Transverse colon (tissue), 4 donors: ENCODE results near the gene TOR4A.

Experiments used
- EP300 ChIP-seq: sonication (generic); formaldehyde crosslinking; IDR thresholded peaks from one replicate; pipeline ENCODE4 v1.6.1; 2017; ENCODE audit warnings: antibody characterized with exemption, low read depth
- POLR2A ChIP-seq: fragments of 450-650 bp; IDR thresholded peaks from one replicate; pipeline ENCODE4 v1.6.1; 2016; ENCODE audit warnings: antibody characterized with exemption, mild to moderate bottlenecking, moderate library complexity
- POLR2AphosphoS5 ChIP-seq, 3 donors: sonication (generic); formaldehyde crosslinking; IDR thresholded peaks; one replicate each; pipeline ENCODE4 v1.6.1; 2016; ENCODE audit warnings: antibody characterized with exemption in 3 of 3
- TF ChIP-seq, protein P1 (sequence below), 5 experiments: fragments of 200-600 bp in 3 of 5; fragments of 450-650 bp in 2 of 5; sonication (generic) in 3 of 5; IDR thresholded peaks; 1 replicate in 2 of 5; 2 replicates in 3 of 5; pipeline ENCODE4 v1.5.1; 2016 to 2017; ENCODE audit warnings: antibody characterized with exemption in 5 of 5, inconsistent platforms in 3 of 5, mild to moderate bottlenecking in 2 of 5, moderate library complexity in 1 of 5

DNA sequence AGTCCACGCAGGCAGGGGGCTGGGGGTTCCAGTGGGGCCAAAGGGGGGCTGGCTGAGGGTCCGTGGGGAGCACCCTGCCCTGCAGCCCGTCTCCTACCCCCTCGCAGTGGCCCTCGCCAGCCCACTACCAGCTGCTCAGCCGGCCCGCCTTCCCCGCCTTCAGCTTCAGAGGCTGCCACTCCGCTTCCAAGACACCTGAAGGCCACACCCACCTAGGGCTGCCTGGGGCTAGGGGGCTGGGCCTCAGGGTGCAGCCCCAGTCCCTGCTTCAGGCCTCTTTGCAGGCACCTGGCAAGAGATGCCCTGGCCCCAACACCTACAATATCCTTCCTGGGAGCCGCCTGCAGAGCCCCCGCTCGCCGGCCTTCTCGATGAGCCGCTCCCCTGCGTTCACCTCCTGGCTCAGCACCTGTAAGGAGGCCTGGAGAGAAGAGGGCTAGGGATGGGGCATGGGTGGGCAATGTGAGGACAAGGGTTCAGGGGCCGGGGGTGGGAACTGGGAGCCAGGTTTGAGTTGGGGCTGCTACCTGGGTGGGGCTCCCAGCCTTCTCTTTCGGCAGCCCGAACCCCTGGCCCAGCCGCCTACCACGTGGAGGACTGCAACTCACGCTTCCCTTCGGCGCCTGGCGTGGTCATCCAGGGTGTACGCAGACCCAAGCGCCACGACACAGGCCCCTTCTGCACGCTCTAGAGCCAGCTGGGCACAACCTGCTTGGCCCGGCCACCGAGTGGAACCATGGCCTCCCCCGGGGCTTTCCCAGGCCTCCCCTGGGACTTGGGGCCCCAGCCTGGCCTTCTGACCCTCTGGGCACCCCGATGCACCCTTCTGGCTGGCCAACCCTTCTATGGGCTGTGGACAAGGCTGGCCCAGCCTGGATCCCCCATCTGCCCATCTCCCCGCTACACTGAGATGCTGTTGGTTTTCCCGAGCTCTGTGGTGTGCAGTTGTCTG lies 24.7 kb upstream of the TOR4A start:
- TF ChIP-seq, protein P1, sequence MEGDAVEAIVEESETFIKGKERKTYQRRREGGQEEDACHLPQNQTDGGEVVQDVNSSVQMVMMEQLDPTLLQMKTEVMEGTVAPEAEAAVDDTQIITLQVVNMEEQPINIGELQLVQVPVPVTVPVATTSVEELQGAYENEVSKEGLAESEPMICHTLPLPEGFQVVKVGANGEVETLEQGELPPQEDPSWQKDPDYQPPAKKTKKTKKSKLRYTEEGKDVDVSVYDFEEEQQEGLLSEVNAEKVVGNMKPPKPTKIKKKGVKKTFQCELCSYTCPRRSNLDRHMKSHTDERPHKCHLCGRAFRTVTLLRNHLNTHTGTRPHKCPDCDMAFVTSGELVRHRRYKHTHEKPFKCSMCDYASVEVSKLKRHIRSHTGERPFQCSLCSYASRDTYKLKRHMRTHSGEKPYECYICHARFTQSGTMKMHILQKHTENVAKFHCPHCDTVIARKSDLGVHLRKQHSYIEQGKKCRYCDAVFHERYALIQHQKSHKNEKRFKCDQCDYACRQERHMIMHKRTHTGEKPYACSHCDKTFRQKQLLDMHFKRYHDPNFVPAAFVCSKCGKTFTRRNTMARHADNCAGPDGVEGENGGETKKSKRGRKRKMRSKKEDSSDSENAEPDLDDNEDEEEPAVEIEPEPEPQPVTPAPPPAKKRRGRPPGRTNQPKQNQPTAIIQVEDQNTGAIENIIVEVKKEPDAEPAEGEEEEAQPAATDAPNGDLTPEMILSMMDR (IDR thresholded peaks at IDR 0.05): no peak
- no peak for TF ChIP-seq POLR2AphosphoS5 (IDR thresholded peaks at IDR 0.05)
- no peak for TF ChIP-seq EP300
- TF ChIP-seq POLR2A: no peak
